GM23338 (cell line): ENCODE measurements around the gene ZNF805. TPM values are rescaled to one million over a fixed set of nuclear protein-coding genes. Genes with fewer than 3 reads are reported as not detected.

Experiments used
- ATAC-seq: fragments of 200-7000 bp; cut with Tn5 transposase; 3 replicates; pipeline ENCODE4 v1.9.1; 2020
- DNase-seq: peaks from one replicate; pipeline ENCODE4 v3.0.0-alpha.2; 2015; ENCODE audit warnings: low spot score
- H2AFZ ChIP-seq: fragments of 200-600 bp; sonication (generic); 2 replicates; pipeline ENCODE4 v1.8.0; 2016; ENCODE audit warnings: antibody characterized with exemption, mild to moderate bottlenecking, moderate library complexity
- H3F3A ChIP-seq: fragments of 200-600 bp; sonication (generic); replicated peaks from 2 replicates; pipeline ENCODE4 v1.8.0; 2017; ENCODE audit warnings: antibody characterized with exemption, mixed run types, low read depth
- H3K27ac ChIP-seq: fragments of 200-600 bp; sonication (generic); 2 replicates; pipeline ENCODE4 v1.6.1; 2016; ENCODE audit warnings: low read depth
- H3K27me3 ChIP-seq: fragments of 200-600 bp; sonication (generic); 2 replicates; pipeline ENCODE4 v1.8.0; 2016; ENCODE audit warnings: mild to moderate bottlenecking, mixed run types, moderate library complexity; ENCODE audit not compliant: insufficient read depth
- H3K36me3 ChIP-seq: fragments of 200-600 bp; sonication (generic); 2 replicates; pipeline ENCODE4 v1.8.0; 2016; ENCODE audit warnings: mild to moderate bottlenecking; ENCODE audit not compliant: insufficient read depth
- H3K4me1 ChIP-seq: fragments of 200-600 bp; sonication (generic); 2 replicates; pipeline ENCODE4 v1.8.0; 2016; ENCODE audit warnings: mild to moderate bottlenecking, moderate library complexity; ENCODE audit not compliant: insufficient read depth
- H3K4me2 ChIP-seq: fragments of 200-600 bp; sonication (generic); 2 replicates; pipeline ENCODE4 v1.7.1; 2017; ENCODE audit warnings: mixed run types
- H3K4me3 ChIP-seq: fragments of 200-600 bp; sonication (generic); 2 replicates; pipeline ENCODE4 v1.6.1; 2016; ENCODE audit warnings: mixed run types
- H3K79me2 ChIP-seq: fragments of 200-600 bp; sonication (generic); replicated peaks from 2 replicates; pipeline ENCODE4 v1.8.0; 2017; ENCODE audit warnings: mild to moderate bottlenecking; ENCODE audit not compliant: insufficient read depth
- H3K9me2 ChIP-seq: fragments of 200-600 bp; sonication (generic); 2 replicates; pipeline ENCODE4 v1.8.0; 2017; ENCODE audit not compliant: insufficient read depth
- H4K20me1 ChIP-seq: fragments of 200-600 bp; sonication (generic); replicated peaks from 2 replicates; pipeline ENCODE4 v1.8.0; 2017; ENCODE audit warnings: mild to moderate bottlenecking; ENCODE audit not compliant: insufficient read depth
- H3K27ac Mint-ChIP-seq: 2 replicates; pipeline ENCODE4 v1.8.0; 2020; ENCODE audit warnings: inconsistent platforms, mild to moderate bottlenecking, moderate library complexity, mixed read lengths
- H3K27me3 Mint-ChIP-seq: 3 replicates; pipeline ENCODE4 v1.8.0; 2022; ENCODE audit warnings: low read depth, mild to moderate bottlenecking, moderate library complexity, mixed read lengths, inconsistent platforms; ENCODE audit not compliant: insufficient read depth, poor library complexity
- H3K36me3 Mint-ChIP-seq: 3 replicates; pipeline ENCODE4 v1.8.0; 2021; ENCODE audit warnings: low read depth, mild to moderate bottlenecking, inconsistent platforms, moderate library complexity, mixed read lengths
- H3K4me1 Mint-ChIP-seq: 3 replicates; pipeline ENCODE4 v1.8.0; 2020; ENCODE audit warnings: mild to moderate bottlenecking, inconsistent platforms, mixed read lengths
- H3K4me3 Mint-ChIP-seq: 3 replicates; pipeline ENCODE4 v1.8.0; 2021; ENCODE audit warnings: moderate library complexity, mild to moderate bottlenecking, inconsistent platforms, mixed read lengths
- H3K9me3 Mint-ChIP-seq: 3 replicates; pipeline ENCODE4 v1.8.0; 2020; ENCODE audit warnings: moderate library complexity, mild to moderate bottlenecking, inconsistent platforms, mixed read lengths
- CREB1 ChIP-seq: fragments of 250-450 bp; sonication (Bioruptor Pico); IDR thresholded peaks from 2 replicates; pipeline ENCODE4 v1.5.0; 2020; ENCODE audit warnings: low read depth, mild to moderate bottlenecking, moderate library complexity
- EZH2 ChIP-seq: fragments of 200-600 bp; sonication (generic); IDR thresholded peaks from one replicate; pipeline ENCODE4 v1.8.0; 2017; ENCODE audit warnings: antibody characterized with exemption, mild to moderate bottlenecking, low read depth; ENCODE audit not compliant: unreplicated experiment
- EZH2phosphoT487 ChIP-seq: fragments of 200-600 bp; sonication (generic); IDR thresholded peaks from one replicate; pipeline ENCODE4 v1.8.1; 2018; ENCODE audit warnings: antibody characterized with exemption; ENCODE audit not compliant: unreplicated experiment
- JUNB ChIP-seq: IDR thresholded peaks from one replicate; pipeline ENCODE4 v1.6.1; 2016; ENCODE audit warnings: antibody characterized with exemption; ENCODE audit not compliant: unreplicated experiment
- NANOG ChIP-seq: IDR thresholded peaks from 2 replicates; pipeline ENCODE4 v1.6.1; 2016; ENCODE audit warnings: antibody characterized with exemption, borderline replicate concordance
- POLR2AphosphoS5 ChIP-seq: IDR thresholded peaks from 2 replicates; pipeline ENCODE4 v1.6.1; 2016; ENCODE audit warnings: antibody characterized with exemption, low read depth
- STAT1 ChIP-seq: IDR thresholded peaks from one replicate; pipeline ENCODE4 v1.6.1; 2016; ENCODE audit warnings: antibody characterized with exemption; ENCODE audit not compliant: unreplicated experiment
- ZNF114 ChIP-seq: fragments of 250-450 bp; sonication (Bioruptor Pico); IDR thresholded peaks from 2 replicates; pipeline ENCODE4 v1.5.0; 2020; ENCODE audit warnings: mild to moderate bottlenecking, moderate library complexity
- ZNF331 ChIP-seq: fragments of 250-450 bp; sonication (Bioruptor Pico); IDR thresholded peaks from 2 replicates; pipeline ENCODE4 v1.5.0; 2020; ENCODE audit warnings: low read depth, mild to moderate bottlenecking, moderate library complexity
- ZNF462 ChIP-seq: fragments of 250-450 bp; sonication (Bioruptor Pico); IDR thresholded peaks from 2 replicates; pipeline ENCODE4 v1.5.0; 2020; ENCODE audit warnings: mild to moderate bottlenecking, moderate library complexity
- polyA plus RNA-seq: library from polyadenylated mRNA; unstranded; fragments of >200 nt; fragmentation: Nextera tagmentation; extraction: Ambion mirVana; gene quantifications from 2 replicates; pipeline ENCODE4 v1.2.1, GENCODE V29; 2016
- total RNA-seq: library from RNA; depleted of rRNA; stranded (reverse); fragments of >200 nt; shearing (Covaris generic); gene quantifications from 2 replicates; pipeline ENCODE4 v1.2.3, GENCODE V29; 2014
- TF ChIP-seq, protein P1 (sequence below), 2 experiments: fragments of 200-600 bp in 1 of 2; sonication (generic) in 1 of 2; conservative IDR thresholded peaks; 2 replicates each; pipeline versions ENCODE4 v1.5.1 to v1.6.1; 2016 to 2017; ENCODE audit warnings: antibody characterized with exemption in 2 of 2, low read depth in 2 of 2, mild to moderate bottlenecking in 2 of 2, moderate library complexity in 1 of 2
- TF ChIP-seq, protein P2 (sequence below): IDR thresholded peaks from one replicate; pipeline ENCODE4 v1.6.1; 2018; ENCODE audit warnings: antibody characterized with exemption; ENCODE audit not compliant: unreplicated experiment
- TF ChIP-seq, protein P3 (sequence below): IDR thresholded peaks from 2 replicates; pipeline ENCODE4 v1.6.1; 2016; ENCODE audit warnings: antibody characterized with exemption

The ZNF805 gene
- total and polyA plus RNA-seq, 2 experiments from 2014 or later = 1.7 to 19.0 TPM

- H3K36me3 Mint-ChIP-seq = peaks cover 21% of the 10 kb centered on the region
- H3F3A ChIP-seq = no peaks in the 10 kb centered on the region; the same call in 1 of the 2 replicates
- peaks cover 33% of the 10 kb centered on the region for H3K79me2 ChIP-seq
- ATAC-seq = no peak
- H3K36me3 ChIP-seq = no peaks in the 10 kb centered on the region; the same call in 1 of the 2 replicates
- no peaks in the 10 kb centered on the region for H3K27me3 ChIP-seq
- TF ChIP-seq, protein P1, sequence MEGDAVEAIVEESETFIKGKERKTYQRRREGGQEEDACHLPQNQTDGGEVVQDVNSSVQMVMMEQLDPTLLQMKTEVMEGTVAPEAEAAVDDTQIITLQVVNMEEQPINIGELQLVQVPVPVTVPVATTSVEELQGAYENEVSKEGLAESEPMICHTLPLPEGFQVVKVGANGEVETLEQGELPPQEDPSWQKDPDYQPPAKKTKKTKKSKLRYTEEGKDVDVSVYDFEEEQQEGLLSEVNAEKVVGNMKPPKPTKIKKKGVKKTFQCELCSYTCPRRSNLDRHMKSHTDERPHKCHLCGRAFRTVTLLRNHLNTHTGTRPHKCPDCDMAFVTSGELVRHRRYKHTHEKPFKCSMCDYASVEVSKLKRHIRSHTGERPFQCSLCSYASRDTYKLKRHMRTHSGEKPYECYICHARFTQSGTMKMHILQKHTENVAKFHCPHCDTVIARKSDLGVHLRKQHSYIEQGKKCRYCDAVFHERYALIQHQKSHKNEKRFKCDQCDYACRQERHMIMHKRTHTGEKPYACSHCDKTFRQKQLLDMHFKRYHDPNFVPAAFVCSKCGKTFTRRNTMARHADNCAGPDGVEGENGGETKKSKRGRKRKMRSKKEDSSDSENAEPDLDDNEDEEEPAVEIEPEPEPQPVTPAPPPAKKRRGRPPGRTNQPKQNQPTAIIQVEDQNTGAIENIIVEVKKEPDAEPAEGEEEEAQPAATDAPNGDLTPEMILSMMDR (conservative IDR thresholded peaks at IDR 0.05; ENCODE audit: low read depth in 2 of 2) = no peak
- no peak for TF ChIP-seq NANOG
- TF ChIP-seq JUNB = no peak
- TF ChIP-seq ZNF462 = no peak
- TF ChIP-seq POLR2AphosphoS5 = no peak
- TF ChIP-seq, protein P2, sequence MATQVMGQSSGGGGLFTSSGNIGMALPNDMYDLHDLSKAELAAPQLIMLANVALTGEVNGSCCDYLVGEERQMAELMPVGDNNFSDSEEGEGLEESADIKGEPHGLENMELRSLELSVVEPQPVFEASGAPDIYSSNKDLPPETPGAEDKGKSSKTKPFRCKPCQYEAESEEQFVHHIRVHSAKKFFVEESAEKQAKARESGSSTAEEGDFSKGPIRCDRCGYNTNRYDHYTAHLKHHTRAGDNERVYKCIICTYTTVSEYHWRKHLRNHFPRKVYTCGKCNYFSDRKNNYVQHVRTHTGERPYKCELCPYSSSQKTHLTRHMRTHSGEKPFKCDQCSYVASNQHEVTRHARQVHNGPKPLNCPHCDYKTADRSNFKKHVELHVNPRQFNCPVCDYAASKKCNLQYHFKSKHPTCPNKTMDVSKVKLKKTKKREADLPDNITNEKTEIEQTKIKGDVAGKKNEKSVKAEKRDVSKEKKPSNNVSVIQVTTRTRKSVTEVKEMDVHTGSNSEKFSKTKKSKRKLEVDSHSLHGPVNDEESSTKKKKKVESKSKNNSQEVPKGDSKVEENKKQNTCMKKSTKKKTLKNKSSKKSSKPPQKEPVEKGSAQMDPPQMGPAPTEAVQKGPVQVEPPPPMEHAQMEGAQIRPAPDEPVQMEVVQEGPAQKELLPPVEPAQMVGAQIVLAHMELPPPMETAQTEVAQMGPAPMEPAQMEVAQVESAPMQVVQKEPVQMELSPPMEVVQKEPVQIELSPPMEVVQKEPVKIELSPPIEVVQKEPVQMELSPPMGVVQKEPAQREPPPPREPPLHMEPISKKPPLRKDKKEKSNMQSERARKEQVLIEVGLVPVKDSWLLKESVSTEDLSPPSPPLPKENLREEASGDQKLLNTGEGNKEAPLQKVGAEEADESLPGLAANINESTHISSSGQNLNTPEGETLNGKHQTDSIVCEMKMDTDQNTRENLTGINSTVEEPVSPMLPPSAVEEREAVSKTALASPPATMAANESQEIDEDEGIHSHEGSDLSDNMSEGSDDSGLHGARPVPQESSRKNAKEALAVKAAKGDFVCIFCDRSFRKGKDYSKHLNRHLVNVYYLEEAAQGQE = no peak
- TF ChIP-seq STAT1 = no peak
- no peak for TF ChIP-seq CREB1 (CRISPR knock-in tag)
- no peak for TF ChIP-seq EZH2
- TF ChIP-seq EZH2phosphoT487 = no peak
- no peak for TF ChIP-seq ZNF114
- TF ChIP-seq, protein P3, sequence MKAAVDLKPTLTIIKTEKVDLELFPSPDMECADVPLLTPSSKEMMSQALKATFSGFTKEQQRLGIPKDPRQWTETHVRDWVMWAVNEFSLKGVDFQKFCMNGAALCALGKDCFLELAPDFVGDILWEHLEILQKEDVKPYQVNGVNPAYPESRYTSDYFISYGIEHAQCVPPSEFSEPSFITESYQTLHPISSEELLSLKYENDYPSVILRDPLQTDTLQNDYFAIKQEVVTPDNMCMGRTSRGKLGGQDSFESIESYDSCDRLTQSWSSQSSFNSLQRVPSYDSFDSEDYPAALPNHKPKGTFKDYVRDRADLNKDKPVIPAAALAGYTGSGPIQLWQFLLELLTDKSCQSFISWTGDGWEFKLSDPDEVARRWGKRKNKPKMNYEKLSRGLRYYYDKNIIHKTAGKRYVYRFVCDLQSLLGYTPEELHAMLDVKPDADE = no peak
- TF ChIP-seq ZNF331 (CRISPR knock-in tag) = no peak
- peaks cover 11% of the 10 kb centered on the region for H4K20me1 ChIP-seq
- H3K27ac Mint-ChIP-seq = no peak overlapping the region
- no peak for DNase-seq
- H3K4me3 ChIP-seq = no peak overlapping the region
- no peak overlapping the region for H3K27ac ChIP-seq
- H3K27me3 Mint-ChIP-seq = peaks cover 8% of the 10 kb centered on the region
- no peaks in the 10 kb centered on the region for H3K9me2 ChIP-seq
- H2AFZ ChIP-seq = no peak overlapping the region
- no peak overlapping the region for H3K4me3 Mint-ChIP-seq
- peaks cover 8% of the 10 kb centered on the region; the same call in 2 of the 3 replicates for H3K4me1 Mint-ChIP-seq
- no peaks in the 10 kb centered on the region; the same call in 1 of the 2 replicates for H3K4me1 ChIP-seq
- no peak overlapping the region for H3K4me2 ChIP-seq
- no peaks in the 10 kb centered on the region for H3K9me3 Mint-ChIP-seq
Observed at GRCh38 chr19:57244513-57244912, 4.1 kb downstream of the ZNF805 start.
